Colonic mucosa (tissue), 4 donors: ENCODE data around the gene NPM3. TPM values are rescaled to one million over a fixed set of nuclear protein-coding genes. Genes with fewer than 3 reads are reported as not detected.

Experiments
- DNase-seq: peaks from one replicate; pipeline ENCODE4 v3.0.0-alpha.2; 2020
- H3K27ac ChIP-seq: fragments of 200-600 bp; one replicate; pipeline ENCODE4 v1.8.0; 2021
- H3K27me3 ChIP-seq: fragments of 200-600 bp; one replicate; pipeline ENCODE4 v1.8.0; 2021
- H3K36me3 ChIP-seq: fragments of 200-600 bp; one replicate; pipeline ENCODE4 v1.8.0; 2021
- H3K4me1 ChIP-seq: fragments of 200-600 bp; one replicate; pipeline ENCODE4 v1.8.0; 2021; ENCODE audit warnings: mild to moderate bottlenecking
- H3K4me3 ChIP-seq: fragments of 200-600 bp; one replicate; pipeline ENCODE4 v1.8.0; 2021
- H3K9ac ChIP-seq, 2 donors: one replicate each; pipeline ENCODE4 v1.7.0; 2013; ENCODE audit warnings: control low read depth in 2 of 2, low read depth in 2 of 2, low read length in 2 of 2
- H3K9me3 ChIP-seq: fragments of 200-600 bp; one replicate; pipeline ENCODE4 v1.8.0; 2021
- intact Hi-C: fragments of 100-400 bp; cut with DNase I; formaldehyde crosslinking; loops from one replicate; pipeline ENCODE4 v1.14.1; 2022
- total RNA-seq, 2 donors: library from RNA; stranded (reverse); fragmentation: NEBNext Ultra II Directional in 1 of 2; extraction: Animal tissue kit (Norgen Biotek cat#: 25700) in 1 of 2; gene quantifications; one replicate each; pipeline ENCODE4 v1.2.1, GENCODE V29; 2021
- TF ChIP-seq, protein P1 (sequence below): fragments of 200-600 bp; IDR thresholded peaks from one replicate; pipeline ENCODE4 v1.8.0; 2022; ENCODE audit warnings: antibody characterized with exemption, mild to moderate bottlenecking
- donor health status: healthy.
- donor health status: DM: no; HTN: no; CAD: no.
- donor health status: DM: no; HTN: no; CAD: no.

Gene NPM3
- total RNA-seq, 2 donors from 2014 or later, result 14.6 to 73.6 TPM

DNA sequence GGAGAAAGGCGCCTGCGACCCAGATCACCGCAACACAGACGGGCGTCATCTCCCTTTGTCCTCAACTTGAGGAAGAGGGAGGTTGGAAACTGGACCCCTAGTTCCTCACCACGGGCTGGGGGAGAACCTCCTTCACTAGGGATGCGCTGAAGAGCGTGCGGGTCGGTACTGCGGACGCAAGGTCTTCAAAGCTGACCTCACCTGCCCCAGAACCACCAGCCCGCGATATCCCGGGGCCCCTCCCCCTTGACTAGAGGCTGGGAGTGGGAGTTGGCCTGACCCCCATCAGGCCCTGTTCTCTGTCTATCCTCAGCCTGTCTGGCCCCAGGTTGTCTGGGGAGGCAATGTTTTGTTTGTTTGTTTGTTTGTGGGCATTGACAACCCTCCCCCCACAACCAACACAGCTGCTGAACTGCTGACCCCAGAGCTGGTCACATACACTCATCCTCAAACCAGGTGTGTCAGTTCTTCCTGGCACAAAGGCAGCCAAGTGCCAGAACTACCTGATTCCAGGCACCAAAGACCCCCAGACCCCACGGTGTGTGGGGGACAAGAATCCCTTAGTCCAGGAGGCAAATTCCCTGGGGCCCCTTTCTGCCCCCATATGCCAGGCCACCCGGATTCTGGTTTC, 2.9 kb downstream of the NPM3 start:
- Histone ChIP-seq H3K27ac (no peak overlapping the region), H3K36me3 (no peaks in the 10 kb centered on the region), H3K4me1 (peaks cover 20% of the 10 kb centered on the region), H3K27me3 (peaks cover 9% of the 10 kb centered on the region), H3K4me3 (peak overlapping the region; percentile 41), H3K9me3 (no peaks in the 10 kb centered on the region), H3K9ac (peak overlapping the region in 1 of 2 donors; percentile 55)
- DNase-seq, result no peak
- intact Hi-C loops, result loop anchor here (5.0 kb wide), 2 partner anchors 178 to 193 kb away; partner anchors contain the start of genes DPCD and POLL
- TF ChIP-seq, protein P1, sequence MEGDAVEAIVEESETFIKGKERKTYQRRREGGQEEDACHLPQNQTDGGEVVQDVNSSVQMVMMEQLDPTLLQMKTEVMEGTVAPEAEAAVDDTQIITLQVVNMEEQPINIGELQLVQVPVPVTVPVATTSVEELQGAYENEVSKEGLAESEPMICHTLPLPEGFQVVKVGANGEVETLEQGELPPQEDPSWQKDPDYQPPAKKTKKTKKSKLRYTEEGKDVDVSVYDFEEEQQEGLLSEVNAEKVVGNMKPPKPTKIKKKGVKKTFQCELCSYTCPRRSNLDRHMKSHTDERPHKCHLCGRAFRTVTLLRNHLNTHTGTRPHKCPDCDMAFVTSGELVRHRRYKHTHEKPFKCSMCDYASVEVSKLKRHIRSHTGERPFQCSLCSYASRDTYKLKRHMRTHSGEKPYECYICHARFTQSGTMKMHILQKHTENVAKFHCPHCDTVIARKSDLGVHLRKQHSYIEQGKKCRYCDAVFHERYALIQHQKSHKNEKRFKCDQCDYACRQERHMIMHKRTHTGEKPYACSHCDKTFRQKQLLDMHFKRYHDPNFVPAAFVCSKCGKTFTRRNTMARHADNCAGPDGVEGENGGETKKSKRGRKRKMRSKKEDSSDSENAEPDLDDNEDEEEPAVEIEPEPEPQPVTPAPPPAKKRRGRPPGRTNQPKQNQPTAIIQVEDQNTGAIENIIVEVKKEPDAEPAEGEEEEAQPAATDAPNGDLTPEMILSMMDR, result no peak

DNA sequence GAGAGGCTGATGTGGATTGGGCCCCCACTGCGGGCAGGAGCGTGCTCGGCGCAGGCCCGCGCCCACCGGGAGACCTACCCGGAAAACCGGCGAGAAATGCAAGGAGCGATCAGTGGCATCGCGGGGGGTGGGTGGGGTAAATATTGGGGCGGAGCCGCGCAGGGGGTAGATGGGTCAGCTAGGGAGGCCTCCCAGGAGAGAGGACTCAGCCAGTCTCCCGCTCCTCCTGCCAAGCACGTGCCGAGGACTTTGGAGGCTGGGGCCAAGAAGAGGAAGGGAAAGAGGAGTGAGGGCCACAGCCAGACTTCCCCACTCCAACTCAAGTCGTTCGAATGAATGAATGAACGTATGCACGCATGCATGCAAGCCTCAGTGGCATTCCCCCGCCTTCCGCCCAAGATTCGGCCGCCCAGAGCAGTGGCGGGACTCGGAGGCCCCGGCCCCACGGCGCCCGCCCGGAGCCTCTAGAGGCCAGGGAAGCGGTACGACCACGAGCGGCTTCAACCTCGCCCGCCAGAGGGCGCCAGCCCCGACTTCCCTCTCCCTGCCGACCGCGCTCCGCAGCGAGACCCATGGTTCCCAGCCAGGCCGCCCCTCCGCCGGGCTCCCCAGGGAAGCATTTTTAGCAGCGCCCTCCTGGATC, 3.6 kb downstream of the NPM3 start:
- Histone ChIP-seq H3K27ac (no peak overlapping the region), H3K27me3 (peaks cover 16% of the 10 kb centered on the region), H3K36me3 (no peaks in the 10 kb centered on the region), H3K9me3 (no peaks in the 10 kb centered on the region), H3K4me3 (peak overlapping the region; percentile 41), H3K9ac (peak overlapping the region in 1 of 2 donors; percentile 55), H3K4me1 (peaks cover 20% of the 10 kb centered on the region)
- intact Hi-C loops, result loop anchor here (5.0 to 10.0 kb wide), 3 partner anchors 177 to 565 kb away; partner anchors contain the start of genes DPCD and POLL
- DNase-seq, result peak; percentile 91
- TF ChIP-seq, protein P1, result peak; percentile 95

DNA sequence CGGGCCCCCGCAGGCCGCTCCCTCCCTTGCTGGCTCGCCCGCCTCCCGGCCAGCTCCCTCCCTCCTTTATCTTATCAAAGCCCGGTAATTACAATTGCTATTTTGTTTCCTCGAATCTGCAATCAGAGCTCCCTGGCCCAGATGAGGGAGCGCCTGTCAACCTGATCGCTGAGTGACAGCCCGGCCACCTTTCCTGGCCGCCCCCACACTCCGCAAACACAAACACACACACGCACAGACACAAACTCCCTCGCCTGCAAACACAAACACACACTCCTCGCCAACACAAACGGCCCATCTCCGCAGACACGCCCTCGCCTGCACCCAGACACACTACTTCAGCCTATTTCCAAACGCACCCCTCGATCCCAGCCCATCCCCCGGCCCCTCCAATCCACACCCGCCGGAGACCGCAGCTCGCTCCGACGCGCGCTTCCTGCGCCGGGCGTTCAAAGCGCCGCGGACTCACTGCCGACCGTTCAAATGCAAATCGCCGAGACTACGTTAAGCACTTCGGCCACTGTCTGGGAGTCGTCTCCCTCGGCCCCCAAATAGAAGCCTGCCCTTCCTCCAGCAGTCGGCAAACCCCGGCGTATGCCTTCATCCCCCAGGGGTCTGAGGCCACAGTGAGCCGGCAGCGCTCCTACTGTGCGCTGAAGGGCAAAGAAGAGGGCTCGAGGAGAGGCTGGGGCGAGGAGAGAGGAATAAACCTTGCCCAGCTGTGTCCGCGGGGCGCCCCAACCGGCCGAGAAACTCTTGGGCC, 4.3 kb downstream of the NPM3 start:
- DNase-seq, result peak; percentile 81
- Histone ChIP-seq H3K9ac (peak overlapping the region in 1 of 2 donors; percentile 55), H3K27ac (no peak overlapping the region), H3K9me3 (no peaks in the 10 kb centered on the region), H3K4me1 (peaks cover 20% of the 10 kb centered on the region), H3K4me3 (peak overlapping the region; percentile 41), H3K27me3 (peaks cover 23% of the 10 kb centered on the region), H3K36me3 (no peaks in the 10 kb centered on the region)
- intact Hi-C loops, result loop anchor here (10.0 kb wide), 1 partner anchor 564 kb away; no protein-coding TSS in a partner anchor
- TF ChIP-seq, protein P1, result no peak

DNA sequence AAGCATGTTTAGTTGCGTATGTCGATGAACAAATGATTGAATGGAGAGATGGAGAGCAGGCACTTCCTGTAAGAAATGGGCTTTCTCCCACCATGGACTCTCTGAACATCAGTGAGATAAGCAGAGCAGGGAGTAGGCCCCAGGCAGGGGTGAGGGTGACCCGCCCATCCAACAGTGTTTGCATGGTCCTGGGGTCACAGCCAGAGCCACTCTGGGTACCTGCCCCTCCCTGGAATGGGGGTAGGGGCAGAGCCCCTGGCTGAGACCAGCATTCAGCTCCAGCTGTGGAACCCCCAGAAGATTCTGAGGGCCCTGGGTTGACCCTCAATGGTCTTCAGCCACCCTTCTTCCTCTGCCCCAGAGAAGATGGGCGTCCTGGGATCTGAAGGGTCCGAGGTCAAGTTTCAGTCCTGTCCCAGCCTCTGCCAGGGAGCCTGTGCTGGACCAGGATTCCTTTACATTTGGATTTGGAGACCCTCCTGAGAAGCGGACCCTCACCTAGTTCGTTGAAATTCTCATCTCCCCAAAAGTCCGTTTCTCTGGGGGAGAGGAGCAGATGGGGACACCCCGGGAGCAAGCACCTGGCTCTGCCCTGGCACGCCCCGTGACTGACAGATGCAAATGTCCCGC, 5.0 kb downstream of the NPM3 start:
- peaks cover 30% of the 10 kb centered on the region for H3K27me3 ChIP-seq
- H3K27ac ChIP-seq, result no peak overlapping the region
- intact Hi-C loops, result loop anchor here (10.0 kb wide), 1 partner anchor 563 kb away; no protein-coding TSS in a partner anchor
- DNase-seq, result no peak
- peaks cover 20% of the 10 kb centered on the region for H3K4me1 ChIP-seq
- no peaks in the 10 kb centered on the region for H3K9me3 ChIP-seq
- no peaks in the 10 kb centered on the region for H3K36me3 ChIP-seq
- peak overlapping the region; percentile 41 for H3K4me3 ChIP-seq
- H3K9ac ChIP-seq, result no peak overlapping the region
- TF ChIP-seq, protein P1, result no peak

DNA sequence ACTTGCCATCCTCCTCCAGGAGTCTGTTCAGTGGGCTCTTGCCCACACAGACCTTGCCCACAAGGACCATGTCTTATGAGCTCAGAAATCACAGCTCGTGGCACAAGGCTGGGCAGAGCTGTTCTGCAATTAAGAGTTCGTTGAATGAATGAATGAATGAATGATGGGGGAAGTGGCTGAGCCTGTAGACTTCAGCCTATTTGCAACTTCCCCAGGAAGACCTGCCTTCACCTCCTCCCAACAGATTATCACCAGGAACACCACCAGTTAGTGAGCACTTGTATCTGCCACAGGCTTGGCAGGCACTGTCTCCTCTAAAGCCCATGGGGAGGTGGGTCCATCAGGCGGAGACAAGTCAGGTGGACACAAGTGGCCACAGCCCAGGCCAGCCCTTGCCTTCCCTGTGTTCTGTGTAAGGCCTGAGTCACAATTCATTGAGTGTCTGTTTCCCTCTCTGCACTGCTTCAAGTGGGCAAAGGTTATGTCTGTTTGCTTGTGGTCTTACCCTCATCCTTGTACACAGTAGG, 5.6 kb downstream of the NPM3 start:
- peaks cover 35% of the 10 kb centered on the region for H3K27me3 ChIP-seq
- no peak overlapping the region for H3K27ac ChIP-seq
- TF ChIP-seq, protein P1, result no peak
- no peak overlapping the region for H3K4me3 ChIP-seq
- no peaks in the 10 kb centered on the region for H3K36me3 ChIP-seq
- H3K4me1 ChIP-seq, result peaks cover 19% of the 10 kb centered on the region
- intact Hi-C loops, result loop anchor here (10.0 kb wide), 1 partner anchor 563 kb away; no protein-coding TSS in a partner anchor
- H3K9ac ChIP-seq, result no peak overlapping the region
- DNase-seq, result no peak
- H3K9me3 ChIP-seq, result no peaks in the 10 kb centered on the region
